ENCODE results near the gene XPNPEP1. TPM values are rescaled to one million over a fixed set of nuclear protein-coding genes. Genes with fewer than 3 reads are reported as not detected.

XPNPEP1 gene
- total RNA-seq, 2 experiments from 2014 or later: 102 to 106 TPM

Other genes with a start within 250 kb of the XPNPEP1 start
- gene ADD3, start 84.5 kb upstream of the XPNPEP1 start, total RNA-seq: 100 to 1,000 TPM; 172 to 200 TPM